PC-9 (cell line): ENCODE results near the gene FANCI.

ENCODE experiments used
- CTCF ChIP-seq: fragments of 200-600 bp; sonication (generic); conservative IDR thresholded peaks from 2 replicates; pipeline ENCODE4 v1.6.1; 2017; ENCODE audit warnings: mixed run types, antibody characterized with exemption, mild to moderate bottlenecking, moderate library complexity
- EZH2 ChIP-seq: fragments of 200-600 bp; sonication (generic); IDR thresholded peaks from 2 replicates; pipeline ENCODE4 v1.8.0; 2017; ENCODE audit warnings: antibody characterized with exemption, low read depth

DNA sequence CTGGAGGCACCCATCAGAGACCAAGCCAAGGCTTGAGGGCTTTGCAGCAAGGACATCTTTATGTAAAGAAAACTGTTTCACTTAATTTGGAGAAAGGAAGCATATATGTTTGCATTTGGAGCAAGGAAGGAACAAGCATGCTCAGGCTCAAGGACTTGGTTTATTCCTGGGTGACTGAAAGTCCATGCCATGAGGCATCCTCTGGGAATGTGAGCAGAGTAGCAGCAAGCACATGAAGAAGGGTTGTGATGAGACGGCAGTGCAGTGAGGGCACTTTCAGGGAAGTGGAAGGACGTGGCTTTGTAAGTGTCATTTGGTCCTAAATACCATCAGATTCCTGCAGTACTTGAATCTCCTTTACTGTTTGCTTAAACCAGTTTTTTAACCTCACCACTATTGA, 64.0 kb downstream of the FANCI start:
- TF ChIP-seq CTCF: no peak
- no peak for TF ChIP-seq EZH2
